ENCODE data around the gene TMEM121B.
"Not testable (repeated sequence)": the region's sequence is repeated elsewhere in the genome, so short reads cannot be mapped to it uniquely, and the experiment has no call there.

TMEM121B gene

GRCh38 chr22:17121233-17122195 is at the start of gene TMEM121B:
Gene TMEM121B, minus strand, starts transcription at chr22:17121360. Its CDS starts 233 bp downstream, at chr22:17121127.
- peak; percentile 75 to 94 (median 90) for DNase-seq

- no peak for DNase-seq
Observed at GRCh38 chr22:17167486-17167885, 46.3 kb upstream of the TMEM121B start.

GRCh38 chr22:17164392-17165024 is 43.3 kb upstream of the TMEM121B start:
- DNase-seq, result no peak

GRCh38 chr22:17162731-17163130 is 41.6 kb upstream of the TMEM121B start:
- DNase-seq, result no peak

- no peak for DNase-seq
Observed at GRCh38 chr22:17161991-17162390, 40.8 kb upstream of the TMEM121B start.

GRCh38 chr22:17159504-17159951 is 38.4 kb upstream of the TMEM121B start:
- peak; percentile 3 to 85 (median 81) for DNase-seq

GRCh38 chr22:17158568-17159503 is 37.7 kb upstream of the TMEM121B start, which contains the start of gene HDHD5:
Gene HDHD5, minus strand, starts transcription at chr22:17159277. Its CDS starts 26 bp downstream, at chr22:17159251.
- peak; percentile 84 to 90 (median 90) for DNase-seq

GRCh38 chr22:17158176-17158567 is 37.0 kb upstream of the TMEM121B start:
- no peak for DNase-seq

GRCh38 chr22:17157714-17158113 is 36.6 kb upstream of the TMEM121B start:
- no peak for DNase-seq

- DNase-seq, result peak in 1 of 3 experiments; percentile 0
Observed at GRCh38 chr22:17155941-17156340, 34.8 kb upstream of the TMEM121B start.

- DNase-seq, result no peak
Observed at GRCh38 chr22:17152971-17153370, 31.8 kb upstream of the TMEM121B start.

GRCh38 chr22:17152340-17152739 is 31.2 kb upstream of the TMEM121B start:
- no peak for DNase-seq

GRCh38 chr22:17149076-17149815 is 28.1 kb upstream of the TMEM121B start:
- no peak for DNase-seq

GRCh38 chr22:17147458-17147857 is 26.3 kb upstream of the TMEM121B start:
- DNase-seq, result not testable (repeated sequence)

GRCh38 chr22:17145021-17145680 is 24.0 kb upstream of the TMEM121B start:
- no peak for DNase-seq

- no peak for DNase-seq
Observed at GRCh38 chr22:17143826-17144225, 22.7 kb upstream of the TMEM121B start.

GRCh38 chr22:17143101-17143500 is 21.9 kb upstream of the TMEM121B start:
- DNase-seq, result no peak

GRCh38 chr22:17140826-17141766 is 19.9 kb upstream of the TMEM121B start:
- DNase-seq, result no peak

GRCh38 chr22:17140022-17140421 is 18.9 kb upstream of the TMEM121B start:
- no peak for DNase-seq

GRCh38 chr22:17138513-17138912 is 17.4 kb upstream of the TMEM121B start:
- DNase-seq, result no peak

All from NCI-H1417 (cell line).